ENCODE data around the gene PHLDA3.
"Not testable (repeated sequence)": the region's sequence is repeated elsewhere in the genome, so short reads cannot be mapped to it uniquely, and the experiment has no call there.

The PHLDA3 gene

GRCh38 chr1:201476670-201477344, 7.8 kb upstream of the PHLDA3 start:
- H3K27ac ChIP-seq: no peak overlapping the region
- H3K4me1 ChIP-seq (ENCODE audit: control insufficient read depth in 1 of 2, insufficient read depth in 1 of 2, low read depth in 1 of 2, low read length in 1 of 2): peaks cover 28 to 29% of the 10 kb centered on the region in 2 experiments
- peaks cover 50% of the 10 kb centered on the region for H3K27me3 ChIP-seq
- no peak overlapping the region for H3K4me3 ChIP-seq (ENCODE audit: low read depth in 1 of 2, low read length in 1 of 2)
- H3K9me3 ChIP-seq: no peaks in the 10 kb centered on the region
- TF ChIP-seq CTCF (IDR thresholded peaks at IDR 0.05): no peak
- no peaks in the 10 kb centered on the region for H3K36me3 ChIP-seq

- Histone ChIP-seq H3K27ac (no peak overlapping the region), H3K4me1 (ENCODE audit: control insufficient read depth in 1 of 2, insufficient read depth in 1 of 2, low read depth in 1 of 2, low read length in 1 of 2) (peaks cover 21% of the 10 kb centered on the region in 2 experiments), H3K36me3 (no peaks in the 10 kb centered on the region), H3K9me3 (no peaks in the 10 kb centered on the region), H3K4me3 (ENCODE audit: low read depth in 1 of 2, low read length in 1 of 2) (no peak overlapping the region), H3K27me3 (peaks cover 50% of the 10 kb centered on the region)
- no peak for TF ChIP-seq CTCF (IDR thresholded peaks at IDR 0.05)
Observed at GRCh38 chr1:201475915-201476669, 7.1 kb upstream of the PHLDA3 start.

GRCh38 chr1:201475130-201475529, 6.1 kb upstream of the PHLDA3 start:
- H3K27ac ChIP-seq: no peak overlapping the region
- no peak overlapping the region for H3K4me3 ChIP-seq (ENCODE audit: low read depth in 1 of 2, low read length in 1 of 2)
- peaks cover 54% of the 10 kb centered on the region for H3K27me3 ChIP-seq
- no peaks in the 10 kb centered on the region for H3K36me3 ChIP-seq
- no peak for TF ChIP-seq CTCF (IDR thresholded peaks at IDR 0.05)
- no peaks in the 10 kb centered on the region for H3K9me3 ChIP-seq
- peaks cover 12 to 13% of the 10 kb centered on the region in 2 experiments for H3K4me1 ChIP-seq (ENCODE audit: control insufficient read depth in 1 of 2, insufficient read depth in 1 of 2, low read depth in 1 of 2, low read length in 1 of 2)

GRCh38 chr1:201473296-201473695, 4.3 kb upstream of the PHLDA3 start:
- Histone ChIP-seq H3K27ac (no peak overlapping the region), H3K9me3 (no peaks in the 10 kb centered on the region), H3K36me3 (no peaks in the 10 kb centered on the region), H3K27me3 (peaks cover 72% of the 10 kb centered on the region), H3K4me3 (ENCODE audit: low read depth in 1 of 2, low read length in 1 of 2) (no peak overlapping the region), H3K4me1 (ENCODE audit: control insufficient read depth in 1 of 2, insufficient read depth in 1 of 2, low read depth in 1 of 2, low read length in 1 of 2) (peaks cover 13 to 23% of the 10 kb centered on the region in 2 experiments)
- no peak for TF ChIP-seq CTCF (IDR thresholded peaks at IDR 0.05)

- peaks cover 82% of the 10 kb centered on the region for H3K27me3 ChIP-seq
- not testable (repeated sequence) for H3K36me3 ChIP-seq; H3K9me3 ChIP-seq; H3K4me3 ChIP-seq (ENCODE audit: low read depth in 1 of 2, low read length in 1 of 2); H3K27ac ChIP-seq
- H3K4me1 ChIP-seq (ENCODE audit: control insufficient read depth in 1 of 2, insufficient read depth in 1 of 2, low read depth in 1 of 2, low read length in 1 of 2): peaks cover 13 to 23% of the 10 kb centered on the region in 2 experiments
Observed at GRCh38 chr1:201472321-201472720, 3.3 kb upstream of the PHLDA3 start.

GRCh38 chr1:201471772-201472171, 2.8 kb upstream of the PHLDA3 start:
- Histone ChIP-seq H3K9me3 (no peaks in the 10 kb centered on the region), H3K27ac (no peak overlapping the region), H3K27me3 (peaks cover 87% of the 10 kb centered on the region), H3K4me3 (ENCODE audit: low read depth in 1 of 2, low read length in 1 of 2) (no peak overlapping the region), H3K4me1 (ENCODE audit: control insufficient read depth in 1 of 2, insufficient read depth in 1 of 2, low read depth in 1 of 2, low read length in 1 of 2) (peaks cover 13 to 23% of the 10 kb centered on the region in 2 experiments), H3K36me3 (no peaks in the 10 kb centered on the region)
- TF ChIP-seq CTCF (IDR thresholded peaks at IDR 0.05): no peak

All from neutrophil (primary cell).